GM13976 (cell line): ENCODE results near the gene HECTD4.
"Not testable (repeated sequence)": the region's sequence is repeated elsewhere in the genome, so short reads cannot be mapped to it uniquely, and the experiment has no call there.

Experiments used
- DNase-seq: peaks from one replicate; pipeline ENCODE4 v3.0.0; 2012; ENCODE audit warnings: low spot score
- in situ Hi-C: fragments of 300-500 bp; cut with MboI; formaldehyde crosslinking; loops from one replicate; pipeline ENCODE4 v1.12.0; 2022; ENCODE audit warnings: low sequenced_read_pairs, mixed read lengths, inconsistent platforms; ENCODE audit not compliant: unreplicated experiment
- TF ChIP-seq, protein P1 (sequence below): IDR thresholded peaks from 2 replicates; pipeline ENCODE4 v1.5.1; 2012; ENCODE audit warnings: borderline replicate concordance, mild to moderate bottlenecking; ENCODE audit not compliant: insufficient read depth; ENCODE audit errors: extremely low read depth, missing control alignments, control extremely low read depth

HECTD4 gene

GRCh38 chr12:112401903-112402498 is 19.8 kb upstream of the HECTD4 start:
- in situ Hi-C loops, result no loop called here
- TF ChIP-seq, protein P1, sequence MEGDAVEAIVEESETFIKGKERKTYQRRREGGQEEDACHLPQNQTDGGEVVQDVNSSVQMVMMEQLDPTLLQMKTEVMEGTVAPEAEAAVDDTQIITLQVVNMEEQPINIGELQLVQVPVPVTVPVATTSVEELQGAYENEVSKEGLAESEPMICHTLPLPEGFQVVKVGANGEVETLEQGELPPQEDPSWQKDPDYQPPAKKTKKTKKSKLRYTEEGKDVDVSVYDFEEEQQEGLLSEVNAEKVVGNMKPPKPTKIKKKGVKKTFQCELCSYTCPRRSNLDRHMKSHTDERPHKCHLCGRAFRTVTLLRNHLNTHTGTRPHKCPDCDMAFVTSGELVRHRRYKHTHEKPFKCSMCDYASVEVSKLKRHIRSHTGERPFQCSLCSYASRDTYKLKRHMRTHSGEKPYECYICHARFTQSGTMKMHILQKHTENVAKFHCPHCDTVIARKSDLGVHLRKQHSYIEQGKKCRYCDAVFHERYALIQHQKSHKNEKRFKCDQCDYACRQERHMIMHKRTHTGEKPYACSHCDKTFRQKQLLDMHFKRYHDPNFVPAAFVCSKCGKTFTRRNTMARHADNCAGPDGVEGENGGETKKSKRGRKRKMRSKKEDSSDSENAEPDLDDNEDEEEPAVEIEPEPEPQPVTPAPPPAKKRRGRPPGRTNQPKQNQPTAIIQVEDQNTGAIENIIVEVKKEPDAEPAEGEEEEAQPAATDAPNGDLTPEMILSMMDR, result no peak
- no peak for DNase-seq

DNA sequence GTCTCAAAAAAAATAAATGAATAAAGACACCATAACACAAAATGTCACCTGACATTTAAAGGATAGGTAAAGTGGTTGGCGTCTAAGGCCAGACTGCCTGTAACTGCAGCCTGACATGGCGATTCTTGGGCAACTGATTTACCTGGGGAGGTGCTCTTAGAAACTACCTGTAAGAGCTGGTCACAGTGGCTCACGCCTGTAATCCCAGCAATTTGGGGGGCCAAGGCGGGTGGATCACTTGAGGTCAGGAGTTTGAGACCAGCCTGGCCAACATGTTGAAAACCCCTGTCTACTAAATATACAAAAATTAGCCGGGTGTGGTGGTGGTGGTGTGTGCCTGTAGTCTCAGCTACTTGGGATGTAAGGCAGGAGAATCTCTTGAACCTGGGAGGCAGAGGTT is 18.8 kb upstream of the HECTD4 start:
- no peak for DNase-seq
- TF ChIP-seq, protein P1, result no peak

GRCh38 chr12:112393328-112393727 is 11.1 kb upstream of the HECTD4 start:
- TF ChIP-seq, protein P1, result no peak
- DNase-seq, result no peak
- in situ Hi-C loops, result loop anchor here (25.0 kb wide), 1 partner anchor 456 kb away; no protein-coding TSS in a partner anchor

More for the DNA sequence above, 18.8 kb upstream of the HECTD4 start:
- in situ Hi-C loops, result no loop called here

- not testable (repeated sequence) for DNase-seq
- in situ Hi-C loops, result loop anchor here (10.0 to 25.0 kb wide), 2 partner anchors 195 to 453 kb away; no protein-coding TSS in a partner anchor
These were observed 7.9 kb upstream of the HECTD4 start for GRCh38 chr12:112389922-112390654.

DNA sequence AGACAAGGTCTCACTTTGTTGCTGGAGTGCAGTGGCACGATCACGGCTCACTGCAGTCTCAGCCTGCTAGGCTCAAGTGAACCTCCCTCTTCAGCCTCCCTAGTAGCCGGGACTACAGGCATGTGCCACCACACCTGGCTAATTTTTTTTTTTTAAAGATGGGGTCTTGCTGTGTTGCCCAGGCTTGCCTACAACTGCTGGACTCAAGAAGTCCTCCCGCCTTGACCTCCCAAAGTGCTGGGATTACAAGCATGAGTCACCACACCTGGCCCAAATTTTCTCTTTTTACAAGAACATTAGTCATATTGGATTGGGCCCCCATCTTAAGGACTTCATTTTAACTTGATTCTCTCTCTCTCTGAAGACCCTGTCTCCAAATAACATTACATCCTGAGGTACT is 7.0 kb upstream of the HECTD4 start:
- TF ChIP-seq, protein P1, result no peak
- DNase-seq, result no peak
- in situ Hi-C loops, result loop anchor here (10.0 to 25.0 kb wide), 2 partner anchors 194 to 452 kb away; no protein-coding TSS in a partner anchor

DNA sequence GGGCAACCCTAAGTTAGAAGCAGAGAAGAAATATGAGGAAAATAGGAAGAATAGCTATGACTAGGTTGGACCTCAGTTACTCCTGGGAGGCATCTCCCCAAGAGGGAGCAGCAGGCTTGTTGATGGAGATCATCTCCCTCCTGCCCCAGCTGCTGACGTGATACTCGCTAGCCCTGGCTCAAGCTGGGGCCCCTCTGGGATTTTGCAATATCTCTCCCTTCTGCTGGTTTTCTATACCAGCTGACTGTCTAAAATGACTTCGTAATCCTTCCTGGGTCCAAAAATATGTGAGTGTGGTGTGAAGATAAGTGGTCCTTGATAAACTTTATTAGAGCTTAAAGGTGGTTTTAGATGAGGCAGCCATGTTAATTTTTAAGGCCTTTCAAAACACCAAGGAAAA is 4.5 kb upstream of the HECTD4 start:
- no peak for DNase-seq

More for the DNA sequence above, 4.5 kb upstream of the HECTD4 start:
- in situ Hi-C loops, result loop anchor here (10.0 to 25.0 kb wide), 2 partner anchors 192 to 449 kb away; no protein-coding TSS in a partner anchor
- TF ChIP-seq, protein P1, result no peak
